ENCODE results near the gene SUSD4. TPM values are rescaled to one million over a fixed set of nuclear protein-coding genes. Genes with fewer than 3 reads are reported as not detected.
"Not testable (repeated sequence)": the region's sequence is repeated elsewhere in the genome, so short reads cannot be mapped to it uniquely, and the experiment has no call there.

Gene SUSD4
- total and polyA plus RNA-seq, 2 experiments from 2014 or later = 5.6 to 8.3 TPM

DNA sequence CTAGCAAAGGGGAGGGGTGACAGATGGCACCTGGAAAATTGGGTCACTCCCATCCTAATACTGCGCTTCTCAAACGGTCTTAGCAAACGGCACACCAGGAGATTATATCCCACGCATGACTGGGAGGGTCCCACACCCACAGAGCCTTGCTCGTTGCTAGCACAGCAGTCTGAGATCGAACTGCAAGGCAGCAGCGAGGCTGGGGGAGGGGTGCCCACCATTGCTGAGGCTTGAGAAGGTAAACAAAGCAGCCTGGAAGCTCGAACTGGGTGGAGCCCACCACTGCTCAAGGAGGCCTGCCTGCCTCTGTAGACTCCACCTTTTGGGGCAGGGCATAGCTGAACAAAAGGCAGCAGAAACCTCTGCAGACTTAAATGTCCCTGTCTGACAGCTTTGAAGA, 85.7 kb downstream of the SUSD4 start:
- not testable (repeated sequence) for H3K27me3 ChIP-seq; H3K9me3 ChIP-seq (ENCODE audit: low read depth); H3K36me3 ChIP-seq (replicated peaks; ENCODE audit: insufficient read depth, low read depth); H2AFZ ChIP-seq; H3K79me2 ChIP-seq; H3K4me1 ChIP-seq (ENCODE audit: insufficient read depth); H3K4me3 ChIP-seq; H4K20me1 ChIP-seq (ENCODE audit: insufficient read depth, poor library complexity, severe bottlenecking); H3K27ac ChIP-seq; H3K9me2 ChIP-seq (replicated peaks; ENCODE audit: insufficient read depth); DNase-seq (ENCODE audit: low spot score); H3K4me2 ChIP-seq
- 89% methylated on average over 8 of the region's 8 CpGs for WGBS (ENCODE audit: low lambda C conversion rate, missing lambda C conversion rate)

DNA sequence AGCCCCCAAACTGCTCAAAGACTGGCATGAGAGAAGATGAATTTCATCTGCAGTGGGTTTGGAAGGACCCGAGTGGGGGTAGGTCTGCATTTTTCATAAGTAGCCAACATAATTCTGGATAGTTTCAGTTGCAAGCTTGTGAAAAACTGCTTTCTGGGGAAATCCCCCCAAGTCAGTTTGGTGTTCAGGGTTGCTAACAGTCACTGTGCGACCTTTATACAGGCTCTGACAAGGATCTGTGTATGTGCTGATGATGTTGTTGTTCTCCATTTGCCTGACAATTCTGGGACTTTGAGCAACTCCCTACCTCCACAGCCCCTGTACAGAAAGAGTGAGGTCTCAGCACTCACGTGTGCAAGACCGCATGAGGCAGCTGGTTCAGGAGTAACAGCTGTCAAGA, 87.9 kb downstream of the SUSD4 start:
- Histone ChIP-seq H3K4me2 (no peak overlapping the region), H3K79me2 (no peaks in the 10 kb centered on the region), H3K4me1 (ENCODE audit: insufficient read depth) (no peaks in the 10 kb centered on the region), H4K20me1 (ENCODE audit: insufficient read depth, poor library complexity, severe bottlenecking) (no peaks in the 10 kb centered on the region), H3K27me3 (no peaks in the 10 kb centered on the region), H2AFZ (no peak overlapping the region), H3K9me2 (replicated peaks; ENCODE audit: insufficient read depth) (no peaks in the 10 kb centered on the region), H3K9me3 (ENCODE audit: low read depth) (no peaks in the 10 kb centered on the region), H3K4me3 (no peak overlapping the region), H3K36me3 (replicated peaks; ENCODE audit: insufficient read depth, low read depth) (no peaks in the 10 kb centered on the region), H3K27ac (no peak overlapping the region)
- WGBS (ENCODE audit: low lambda C conversion rate, missing lambda C conversion rate) = 90% methylated on average over 4 of the region's 4 CpGs
- TF ChIP-seq, protein P1, sequence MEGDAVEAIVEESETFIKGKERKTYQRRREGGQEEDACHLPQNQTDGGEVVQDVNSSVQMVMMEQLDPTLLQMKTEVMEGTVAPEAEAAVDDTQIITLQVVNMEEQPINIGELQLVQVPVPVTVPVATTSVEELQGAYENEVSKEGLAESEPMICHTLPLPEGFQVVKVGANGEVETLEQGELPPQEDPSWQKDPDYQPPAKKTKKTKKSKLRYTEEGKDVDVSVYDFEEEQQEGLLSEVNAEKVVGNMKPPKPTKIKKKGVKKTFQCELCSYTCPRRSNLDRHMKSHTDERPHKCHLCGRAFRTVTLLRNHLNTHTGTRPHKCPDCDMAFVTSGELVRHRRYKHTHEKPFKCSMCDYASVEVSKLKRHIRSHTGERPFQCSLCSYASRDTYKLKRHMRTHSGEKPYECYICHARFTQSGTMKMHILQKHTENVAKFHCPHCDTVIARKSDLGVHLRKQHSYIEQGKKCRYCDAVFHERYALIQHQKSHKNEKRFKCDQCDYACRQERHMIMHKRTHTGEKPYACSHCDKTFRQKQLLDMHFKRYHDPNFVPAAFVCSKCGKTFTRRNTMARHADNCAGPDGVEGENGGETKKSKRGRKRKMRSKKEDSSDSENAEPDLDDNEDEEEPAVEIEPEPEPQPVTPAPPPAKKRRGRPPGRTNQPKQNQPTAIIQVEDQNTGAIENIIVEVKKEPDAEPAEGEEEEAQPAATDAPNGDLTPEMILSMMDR (IDR thresholded peaks at IDR 0.05; ENCODE audit: poor library complexity) = no peak
- TF ChIP-seq EZH2phosphoT487 (IDR thresholded peaks at IDR 0.05; ENCODE audit: low read depth, severe bottlenecking, unreplicated experiment) = no peak
- no peak for TF ChIP-seq EZH2 (IDR thresholded peaks at IDR 0.05; ENCODE audit: borderline replicate concordance)
- DNase-seq (ENCODE audit: low spot score) = no peak

DNA sequence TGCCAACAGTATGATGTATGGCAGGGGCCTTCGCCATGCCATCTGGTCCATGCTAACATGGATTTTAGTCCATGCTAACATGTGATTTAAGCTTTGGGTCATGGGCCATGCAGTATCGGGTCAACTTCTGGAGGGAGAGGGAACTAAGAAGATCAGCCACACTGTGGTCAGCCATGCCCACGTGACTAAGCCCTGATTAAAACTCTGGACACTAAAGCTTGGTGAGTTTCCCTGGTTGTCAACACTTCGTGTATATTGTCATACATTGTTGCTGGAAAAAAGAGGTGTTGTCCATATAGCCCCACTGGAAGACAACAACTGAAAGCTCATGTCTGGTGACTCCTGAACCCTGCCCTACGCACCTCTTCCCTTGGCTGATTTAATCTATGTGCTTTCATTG, 90.5 kb downstream of the SUSD4 start:
- H3K9me3 ChIP-seq (ENCODE audit: low read depth) = no peaks in the 10 kb centered on the region
- H4K20me1 ChIP-seq (ENCODE audit: insufficient read depth, poor library complexity, severe bottlenecking) = no peaks in the 10 kb centered on the region
- no peaks in the 10 kb centered on the region for H3K9me2 ChIP-seq (replicated peaks; ENCODE audit: insufficient read depth)
- H3K4me2 ChIP-seq = no peak overlapping the region
- no peaks in the 10 kb centered on the region for H3K79me2 ChIP-seq
- H2AFZ ChIP-seq = no peak overlapping the region
- no peak for TF ChIP-seq EZH2phosphoT487 (IDR thresholded peaks at IDR 0.05; ENCODE audit: low read depth, severe bottlenecking, unreplicated experiment)
- TF ChIP-seq, protein P1 (IDR thresholded peaks at IDR 0.05; ENCODE audit: poor library complexity) = no peak
- no peak for TF ChIP-seq EZH2 (IDR thresholded peaks at IDR 0.05; ENCODE audit: borderline replicate concordance)
- no peak overlapping the region for H3K4me3 ChIP-seq
- H3K4me1 ChIP-seq (ENCODE audit: insufficient read depth) = peaks cover 6% of the 10 kb centered on the region
- no peak for DNase-seq (ENCODE audit: low spot score)
- 87% methylated on average over 5 of the region's 5 CpGs for WGBS (ENCODE audit: low lambda C conversion rate, missing lambda C conversion rate)
- H3K36me3 ChIP-seq (replicated peaks; ENCODE audit: insufficient read depth, low read depth) = no peaks in the 10 kb centered on the region
- no peaks in the 10 kb centered on the region for H3K27me3 ChIP-seq
- no peak overlapping the region for H3K27ac ChIP-seq

DNA sequence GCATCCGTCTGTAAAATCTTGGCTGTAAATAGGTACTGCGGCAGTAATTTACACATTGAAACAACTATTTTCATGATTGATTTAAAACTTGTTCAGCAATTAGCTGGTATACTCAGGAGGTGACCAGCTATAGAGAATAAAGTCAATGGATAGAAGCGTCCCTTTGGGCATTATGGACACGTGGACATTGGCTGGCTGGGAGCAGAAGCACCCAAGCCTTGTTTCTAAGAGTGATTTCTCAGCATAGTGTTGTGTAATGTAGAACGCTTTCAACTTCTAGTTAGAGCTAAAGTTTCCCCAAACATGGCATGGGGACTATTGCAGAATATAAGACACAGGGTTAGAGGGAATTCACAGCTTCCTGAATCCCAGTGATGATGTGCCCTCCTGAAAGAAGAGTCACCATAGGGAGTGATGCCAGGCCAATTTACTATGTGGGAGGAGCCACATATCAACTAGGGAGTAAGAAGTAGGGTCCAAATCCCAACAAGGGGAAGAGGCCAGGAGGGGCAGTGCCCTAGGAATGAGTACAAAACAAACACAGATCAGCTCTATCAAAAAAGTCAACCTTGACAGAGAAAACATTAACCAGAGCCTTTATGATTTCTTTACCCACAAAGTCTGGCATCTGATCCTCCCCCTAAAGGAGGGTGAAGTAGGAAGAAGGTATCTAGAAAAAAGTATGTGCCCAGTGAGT, 92.7 kb downstream of the SUSD4 start:
- H3K79me2 ChIP-seq = no peaks in the 10 kb centered on the region
- no peak overlapping the region for H3K27ac ChIP-seq
- no peak overlapping the region for H2AFZ ChIP-seq
- no peak for DNase-seq (ENCODE audit: low spot score)
- no peak overlapping the region for H3K4me3 ChIP-seq
- peaks cover 6% of the 10 kb centered on the region for H3K4me1 ChIP-seq (ENCODE audit: insufficient read depth)
- no peaks in the 10 kb centered on the region for H4K20me1 ChIP-seq (ENCODE audit: insufficient read depth, poor library complexity, severe bottlenecking)
- no peak for TF ChIP-seq EZH2 (IDR thresholded peaks at IDR 0.05; ENCODE audit: borderline replicate concordance)
- TF ChIP-seq, protein P1 (IDR thresholded peaks at IDR 0.05; ENCODE audit: poor library complexity) = no peak
- TF ChIP-seq EZH2phosphoT487 (IDR thresholded peaks at IDR 0.05; ENCODE audit: low read depth, severe bottlenecking, unreplicated experiment) = no peak
- H3K36me3 ChIP-seq (replicated peaks; ENCODE audit: insufficient read depth, low read depth) = no peaks in the 10 kb centered on the region
- H3K4me2 ChIP-seq = no peak overlapping the region
- WGBS (ENCODE audit: low lambda C conversion rate, missing lambda C conversion rate) = 91% methylated on average over 5 of the region's 5 CpGs
- H3K9me2 ChIP-seq (replicated peaks; ENCODE audit: insufficient read depth) = no peaks in the 10 kb centered on the region
- no peaks in the 10 kb centered on the region for H3K9me3 ChIP-seq (ENCODE audit: low read depth)
- H3K27me3 ChIP-seq = no peaks in the 10 kb centered on the region

All from hepatocyte (in vitro differentiated cells).